Measurements from ENCODE around the gene ASXL1. TPM values are rescaled to one million over a fixed set of nuclear protein-coding genes. Genes with fewer than 3 reads are reported as not detected.

The ASXL1 gene
- total RNA-seq, result 18.8 and 20.5 TPM in 2 replicates

DNA sequence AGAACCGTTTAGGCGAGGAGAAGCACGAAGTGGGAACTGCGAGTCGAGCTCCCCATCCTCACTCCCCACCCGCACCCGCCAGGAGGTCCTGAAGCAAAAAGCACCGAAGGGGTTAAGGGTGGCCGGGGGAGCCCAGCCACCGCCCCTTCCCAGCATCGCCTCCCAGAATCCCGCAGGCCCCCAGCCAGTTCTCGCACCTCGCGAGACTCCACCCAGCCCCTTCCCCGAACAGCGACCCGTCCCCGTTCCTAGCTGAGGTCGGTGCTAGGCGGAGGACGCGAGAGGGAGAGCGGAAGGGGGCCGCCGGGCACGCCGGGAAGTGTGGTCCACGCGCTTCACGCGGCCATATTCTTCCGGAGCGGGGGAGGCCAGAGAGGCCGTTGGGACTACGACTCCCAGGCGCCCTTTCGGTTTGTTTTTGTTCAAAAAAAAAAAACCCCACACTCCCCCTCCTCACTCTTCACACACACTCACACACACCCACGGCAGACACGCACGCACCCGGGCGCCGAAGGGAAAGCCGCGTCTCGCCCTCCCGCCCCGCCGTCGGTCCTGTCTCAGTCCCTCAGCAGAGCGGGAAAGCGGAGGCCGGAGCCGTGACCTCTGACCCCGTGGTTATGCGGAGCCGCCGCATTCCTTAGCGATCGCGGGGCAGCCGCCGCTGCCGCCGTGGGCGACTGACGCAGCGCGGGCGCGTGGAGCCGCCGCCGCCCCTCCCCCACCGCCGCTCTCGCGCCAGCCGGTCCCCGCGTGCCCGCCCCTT lies at the start of gene ASXL1:
ASXL1 (plus strand) TSS at position 463 of the 763 bp plus-strand sequence. CDS start 445 bp downstream, outside the sequence.

Other genes starting within 250 kb of the ASXL1 start
- gene TM9SF4, start 248.6 kb upstream of the ASXL1 start, total RNA-seq, result 29.2 and 34.2 TPM in 2 replicates
- 2.9 and 3.2 TPM in 2 replicates for gene PLAGL2, start 150.6 kb upstream of the ASXL1 start, total RNA-seq
- 30.8 and 48.0 TPM in 2 replicates for gene POFUT1, start 150.5 kb upstream of the ASXL1 start, total RNA-seq
- 13.9 and 14.0 TPM in 2 replicates for gene KIF3B, start 80.7 kb upstream of the ASXL1 start, total RNA-seq
- gene NOL4L, start 227.0 kb downstream of the ASXL1 start, total RNA-seq, result 2.6 and 3.6 TPM in 2 replicates